Activated CD4-positive, alpha-beta T cell treated with anti-CD3 and anti-CD28 coated beads, Interleukin-10, Interleukin-2, amounts not matched to agents 100 ng/mL and 50 ng/mL, durations not matched to agents 16 hours and 8 hours (primary cell): ENCODE measurements around the gene RIOK2.
"Not testable (repeated sequence)": the region's sequence is repeated elsewhere in the genome, so short reads cannot be mapped to it uniquely, and the experiment has no call there.

Source experiments
- DNase-seq: peaks from one replicate; pipeline ENCODE4 v3.0.0-alpha.2; 2020

Gene RIOK2

DNA sequence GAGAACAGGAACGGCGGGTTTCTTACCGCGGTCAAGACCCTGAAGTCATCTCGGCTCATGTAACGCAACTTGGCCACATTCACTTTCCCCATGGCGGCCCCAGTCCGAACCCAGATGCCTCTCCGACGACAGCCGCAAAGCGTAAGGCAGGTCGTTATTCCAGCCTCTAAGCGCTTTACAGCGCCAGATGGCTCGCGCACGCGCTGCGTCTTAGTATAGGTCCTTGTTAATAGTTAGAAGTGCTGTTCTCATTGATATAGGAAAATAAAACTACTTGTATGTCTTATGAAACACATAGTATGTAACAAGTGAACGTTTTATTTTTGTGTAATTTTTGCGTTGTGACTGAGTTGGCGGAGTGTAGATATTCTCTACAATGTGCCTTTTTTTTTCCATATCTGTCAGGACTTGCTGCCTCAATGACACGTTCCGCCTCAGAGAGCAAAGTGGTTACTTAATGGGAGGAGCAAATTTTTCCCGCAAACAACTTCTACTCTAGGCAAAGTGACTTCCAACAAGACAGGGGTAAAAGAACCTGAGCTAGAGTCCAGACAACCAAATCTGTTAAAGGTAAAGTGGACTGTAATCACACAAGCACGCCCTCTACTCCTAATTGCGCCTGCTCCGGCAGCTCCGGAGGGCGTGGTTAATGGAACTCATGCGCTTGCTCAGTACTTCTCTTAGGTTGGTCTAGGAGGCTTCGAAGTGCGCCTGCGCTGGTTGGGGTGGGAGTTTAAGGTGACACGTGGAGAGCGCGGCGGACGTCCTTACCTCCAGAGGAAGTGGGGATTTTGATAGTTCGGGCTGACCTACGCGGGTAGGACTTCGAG is at the start of gene RIOK2:
RIOK2 (minus strand) TSS at position 148 of the 830 bp plus-strand sequence; CDS start at position 92, 56 bp downstream.
- peak; percentile 97 for DNase-seq

DNA sequence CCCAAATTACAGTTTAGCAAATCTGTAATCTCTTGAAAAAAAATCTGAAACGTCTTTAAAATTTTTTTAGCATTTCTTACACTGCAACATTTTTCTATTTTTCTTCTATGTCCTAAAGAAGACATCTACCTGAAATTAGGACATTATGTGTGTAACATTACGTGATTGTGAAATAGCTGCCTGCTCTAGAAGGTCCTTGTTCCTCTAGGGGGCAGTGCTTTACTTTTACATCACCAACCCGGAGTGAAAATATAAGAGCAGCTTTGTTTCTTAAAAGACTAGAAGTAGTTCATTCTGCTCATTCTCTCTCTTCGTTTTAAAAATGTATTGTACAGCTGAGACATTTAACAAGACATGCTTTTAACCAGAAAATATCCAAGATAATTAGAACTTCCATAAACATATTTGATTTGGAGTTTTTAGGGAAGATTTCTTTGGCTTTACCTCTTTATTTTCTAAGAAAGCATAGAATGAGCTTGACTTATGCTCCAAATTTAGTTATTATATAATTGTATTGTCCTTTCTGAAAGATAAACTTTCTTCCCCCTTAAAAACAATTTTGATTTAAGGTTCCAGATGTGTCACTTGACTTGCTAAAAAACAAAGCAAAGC is 48.1 kb upstream of the RIOK2 start:
- DNase-seq = peak; percentile 66

DNA sequence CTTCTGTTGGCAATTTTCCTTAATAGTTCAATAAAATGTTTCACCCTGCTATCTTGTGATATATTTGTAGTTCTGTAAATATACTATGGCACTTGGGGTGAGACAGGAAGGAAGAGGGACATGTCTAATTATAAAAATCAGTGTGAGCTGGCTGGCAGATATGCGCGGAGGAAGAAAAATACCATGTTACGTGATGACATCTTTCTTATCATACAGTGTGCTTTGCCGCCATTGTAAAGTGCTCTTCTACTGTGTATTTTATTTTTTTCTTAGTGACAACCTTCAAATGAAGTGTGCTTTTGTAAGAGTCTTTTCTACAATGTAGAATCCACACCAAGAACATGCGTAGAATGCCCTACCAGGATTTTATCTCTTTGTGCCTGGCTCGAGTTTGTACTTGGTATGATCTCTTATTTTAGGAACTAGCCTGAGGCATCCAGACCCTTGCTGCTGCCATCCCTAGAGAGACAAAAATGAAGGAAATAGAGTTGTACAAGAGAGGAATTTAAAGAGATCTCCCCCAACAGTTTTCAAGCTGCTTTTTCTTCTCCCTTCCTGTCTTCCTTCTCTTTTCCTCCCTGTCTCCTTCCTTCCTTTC is 46.7 kb upstream of the RIOK2 start:
- DNase-seq = no peak

DNA sequence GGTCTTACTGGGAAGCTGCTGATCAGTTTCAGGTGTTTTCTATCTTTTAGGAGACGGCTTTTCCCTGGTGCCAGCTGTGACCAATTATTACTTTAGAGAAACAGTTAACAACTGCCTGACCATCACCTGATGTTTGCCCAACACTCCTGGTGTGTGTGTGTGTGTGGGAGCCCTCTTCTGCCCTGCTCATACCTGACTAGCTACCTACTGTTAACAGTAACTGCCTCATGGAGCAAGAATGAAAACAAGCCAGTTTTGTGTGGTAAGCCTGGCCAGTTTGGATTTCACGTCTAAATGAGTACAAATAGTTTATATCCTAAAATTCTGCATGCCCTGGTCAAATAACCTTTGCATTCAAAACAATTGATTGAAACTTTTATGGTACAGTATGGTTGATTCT is 46.1 kb upstream of the RIOK2 start:
- DNase-seq = no peak

DNA sequence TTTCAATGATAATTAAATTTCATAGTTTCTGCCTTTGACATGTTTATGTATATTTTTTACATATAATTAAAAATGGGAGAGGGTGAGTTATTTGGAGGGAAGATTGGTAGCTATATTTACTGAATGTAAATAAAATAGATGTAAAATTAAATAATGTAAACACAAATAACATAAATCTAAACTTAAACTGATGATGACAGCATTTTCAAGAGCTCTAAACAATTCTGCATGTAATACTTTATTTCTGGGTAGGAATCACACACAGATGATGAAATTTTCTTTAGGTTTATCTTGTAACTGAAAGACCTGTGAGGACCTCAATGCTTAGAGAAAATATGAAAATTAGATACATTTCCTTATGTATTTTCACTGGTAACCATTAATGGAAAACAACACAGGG is 42.2 kb upstream of the RIOK2 start:
- DNase-seq = no peak

DNA sequence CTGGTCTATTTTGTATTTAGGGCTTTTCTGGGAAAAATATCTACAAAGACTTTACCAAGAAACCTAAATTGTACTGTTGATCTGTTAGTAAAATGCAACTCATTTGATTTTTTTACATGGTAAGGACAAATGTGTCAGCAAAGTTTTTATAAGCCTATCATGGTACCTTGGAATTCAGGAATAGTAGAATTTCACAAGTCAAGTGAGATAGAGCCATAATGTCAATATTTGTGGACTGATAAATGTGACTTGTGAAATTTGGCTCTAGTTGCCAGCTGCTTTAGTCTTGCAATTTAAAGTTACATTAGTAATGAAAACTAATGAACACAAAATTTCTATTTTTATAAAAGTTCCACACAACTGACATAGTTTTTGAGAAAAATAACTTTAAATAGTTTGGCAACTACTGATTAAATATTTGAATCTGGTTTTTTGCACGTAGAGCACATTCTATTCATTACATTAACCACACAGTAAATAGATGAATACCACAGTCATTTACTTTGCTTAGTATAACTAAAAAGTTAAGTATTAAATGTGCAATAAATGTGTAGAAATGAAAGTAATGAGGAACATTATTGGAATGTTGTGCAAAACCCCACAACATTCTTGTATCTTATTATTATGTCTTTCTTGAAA is 41.2 kb upstream of the RIOK2 start:
- DNase-seq = no peak

DNA sequence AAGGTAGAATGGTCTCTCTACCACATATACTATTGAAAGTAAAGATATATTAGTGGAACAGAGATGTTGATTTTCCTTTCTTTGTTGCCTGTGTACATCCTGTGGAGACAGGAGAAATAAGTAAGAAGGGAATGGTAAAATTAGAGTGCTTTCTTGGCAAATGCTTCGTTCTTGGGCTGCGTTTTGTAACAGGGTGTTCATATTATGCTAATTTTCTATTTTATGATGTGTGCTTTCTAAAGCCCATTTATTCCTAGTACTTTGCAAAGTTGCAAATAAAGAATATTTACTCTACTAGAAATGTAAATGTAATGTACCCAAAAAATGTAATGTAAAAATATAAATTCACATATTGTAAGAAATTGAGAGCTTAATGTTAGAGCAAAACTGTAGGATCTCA is 40.5 kb upstream of the RIOK2 start:
- DNase-seq = no peak

DNA sequence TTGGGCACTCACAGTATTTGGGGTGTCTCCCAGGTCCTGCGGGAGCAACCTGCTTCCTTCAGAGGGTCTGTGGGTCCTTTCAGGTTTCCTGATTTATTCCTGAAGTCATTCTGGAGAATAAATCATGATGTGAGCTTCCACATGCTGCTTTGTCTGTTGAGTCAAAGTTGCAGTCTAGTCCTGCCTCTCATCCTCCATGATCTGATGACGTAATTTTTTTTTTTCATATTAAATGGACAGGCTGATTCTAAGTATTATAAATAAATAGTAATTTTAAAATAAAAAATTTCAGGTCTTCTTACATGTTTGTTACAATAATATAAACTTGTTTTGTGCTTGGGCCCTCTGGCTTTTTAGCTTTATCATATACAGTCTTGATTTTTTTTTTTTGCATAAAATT is 26.3 kb upstream of the RIOK2 start:
- DNase-seq = no peak

DNA sequence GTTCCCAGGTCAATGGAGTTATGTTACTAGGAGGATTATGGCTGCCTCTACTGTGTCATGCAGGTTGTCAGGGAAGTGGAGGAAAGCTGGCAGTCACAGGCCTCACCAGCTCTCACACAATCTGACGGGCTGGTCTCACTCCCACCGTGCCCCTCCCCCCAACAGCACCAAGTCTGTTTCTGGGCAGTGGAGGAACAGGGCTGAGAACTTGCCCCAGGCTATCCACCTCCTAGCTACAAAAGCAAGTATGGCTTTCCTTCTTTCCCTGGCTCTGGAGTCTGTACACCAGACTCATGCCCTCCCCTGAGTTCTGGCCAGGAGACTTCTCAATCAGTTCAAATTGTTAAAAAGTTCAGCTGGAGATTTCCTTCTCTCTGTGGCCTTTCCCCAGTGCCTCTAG is 25.7 kb upstream of the RIOK2 start:
- no peak for DNase-seq

DNA sequence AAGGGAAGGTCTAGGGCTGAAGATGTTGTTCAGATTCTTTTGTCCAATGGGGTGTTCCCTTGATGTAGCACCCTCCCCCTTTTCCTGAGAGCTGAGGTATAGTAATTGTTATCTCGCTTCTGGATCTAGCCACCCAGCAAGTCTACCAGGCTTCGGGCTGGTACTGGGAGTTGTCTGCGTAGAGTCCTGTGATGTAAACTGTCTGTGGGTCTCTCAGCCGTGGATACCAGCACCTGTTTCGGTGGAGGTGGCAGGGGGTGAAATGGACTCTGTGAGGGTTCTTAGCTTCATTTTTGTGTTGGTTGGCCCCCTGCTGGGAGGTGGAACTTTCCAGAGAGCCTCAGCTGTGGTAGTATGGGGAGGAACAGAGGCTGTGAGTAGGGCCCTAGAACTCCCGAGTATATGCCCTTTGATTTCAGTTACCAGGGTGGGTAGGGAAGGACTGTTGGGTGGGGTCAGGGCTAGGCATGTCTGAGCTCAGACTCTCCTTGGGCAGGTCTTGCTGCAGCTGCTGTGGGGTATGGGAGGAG is 25.2 kb upstream of the RIOK2 start:
- no peak for DNase-seq

DNA sequence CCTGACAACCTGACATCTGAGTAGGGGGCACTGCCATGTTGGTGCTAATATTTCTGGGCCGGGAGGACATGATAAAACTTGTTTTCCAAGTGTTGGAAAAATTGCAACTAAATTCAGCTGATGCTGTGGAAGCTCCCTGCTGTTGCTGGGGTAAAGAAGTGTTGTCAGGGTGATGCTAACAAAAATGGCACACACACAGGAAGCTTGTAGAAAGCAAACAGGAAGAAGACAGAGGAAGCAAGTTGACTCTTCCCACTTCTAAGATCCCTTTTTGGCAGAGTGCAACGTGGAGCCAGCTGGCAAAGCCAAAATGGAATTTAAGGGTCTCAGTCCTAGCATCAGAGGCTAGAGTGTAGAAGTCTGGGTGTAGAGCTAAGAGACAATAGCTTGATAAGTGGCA is 11.3 kb upstream of the RIOK2 start:
- no peak for DNase-seq

DNA sequence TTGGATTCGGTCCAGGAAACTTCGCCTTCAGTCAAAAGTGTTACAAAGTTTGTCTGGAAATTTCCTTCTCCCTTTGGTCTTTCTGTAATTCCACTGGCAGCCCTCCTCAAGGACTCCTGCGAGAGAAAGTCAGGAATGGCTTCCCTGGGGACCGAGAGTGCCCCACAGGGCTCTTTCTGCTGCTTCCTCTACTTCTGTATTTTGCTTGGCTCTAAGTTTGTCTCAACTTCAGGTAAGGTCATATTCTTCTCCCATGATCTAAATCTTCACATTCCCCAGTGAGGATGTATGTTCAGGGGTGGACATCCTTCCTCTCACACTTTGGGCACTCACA is 10.3 kb upstream of the RIOK2 start:
- DNase-seq = no peak

DNA sequence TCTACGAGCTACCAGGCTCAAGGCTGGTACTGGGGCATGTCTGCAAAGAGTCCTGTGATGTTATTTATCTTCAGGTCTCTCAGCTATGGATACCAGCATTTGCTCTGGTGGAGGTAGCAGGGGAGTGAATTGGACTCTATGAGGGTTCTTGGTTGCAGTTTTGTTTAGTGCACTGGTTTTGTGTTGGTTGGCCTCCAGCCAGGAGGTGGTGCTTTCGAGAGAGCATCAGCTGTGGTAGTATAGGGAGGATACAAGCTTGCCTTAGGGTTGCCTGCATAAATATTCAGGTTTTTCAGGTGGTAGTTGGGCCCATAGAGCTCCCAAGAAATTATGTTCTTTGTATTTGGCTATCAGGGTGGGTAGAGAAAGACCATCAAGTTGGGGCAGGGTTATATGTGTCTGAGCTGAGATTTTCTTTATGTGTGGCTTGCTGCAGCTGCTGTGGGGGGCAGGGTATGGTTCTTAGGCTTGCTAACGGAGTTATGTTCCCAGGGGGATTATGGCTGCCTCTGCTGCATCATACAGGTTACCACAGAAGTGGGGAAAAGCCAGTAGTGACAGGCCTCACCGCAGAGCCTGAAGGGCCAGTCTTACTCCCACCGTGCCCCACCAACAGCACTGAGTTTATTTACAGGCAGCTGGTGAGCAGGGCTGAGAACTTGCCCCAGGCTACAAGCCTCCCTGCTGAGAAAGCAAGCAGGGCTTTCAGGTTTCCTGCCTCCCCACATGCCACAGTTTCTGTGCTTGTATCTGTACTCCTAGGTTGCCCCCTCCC is 9.7 kb upstream of the RIOK2 start:
- DNase-seq = no peak

DNA sequence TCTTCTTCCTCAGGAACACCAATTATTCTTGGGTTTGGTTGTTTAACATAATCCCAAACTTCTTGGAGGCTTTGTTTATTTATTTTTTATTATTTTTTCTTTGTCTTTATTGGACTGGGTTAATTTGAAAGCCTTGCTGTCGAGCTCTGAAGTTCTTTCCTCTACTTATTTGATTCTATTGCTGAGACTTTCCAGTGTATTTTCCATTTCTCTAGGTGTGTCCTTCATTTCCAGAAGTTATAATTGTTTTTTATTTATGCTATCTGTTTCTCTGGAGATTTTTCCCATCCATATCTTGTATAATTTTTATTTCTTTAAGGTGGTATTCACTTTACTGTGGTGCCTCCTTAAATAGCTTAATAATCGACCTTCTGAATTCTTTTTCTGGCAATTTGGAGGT is 8.8 kb upstream of the RIOK2 start:
- DNase-seq = no peak

DNA sequence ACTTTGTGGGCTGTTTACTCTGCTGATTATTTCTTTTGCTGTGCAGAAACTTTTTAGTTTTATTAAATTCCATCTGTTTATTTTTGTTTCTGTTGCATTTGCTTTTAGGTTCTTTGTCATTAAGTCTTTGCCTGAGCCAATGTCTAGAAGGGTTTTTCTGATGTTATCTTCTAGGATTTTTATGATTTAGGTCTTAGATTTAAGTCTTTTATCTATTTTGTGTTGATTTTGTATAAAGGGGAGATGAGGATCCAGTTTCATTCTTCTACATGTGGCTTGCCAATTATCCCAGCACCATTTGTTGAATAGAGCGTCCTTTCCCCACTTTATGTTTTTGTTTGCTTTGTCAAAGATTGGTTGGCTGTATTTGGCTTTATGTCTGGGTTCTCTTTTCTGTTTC is 6.5 kb upstream of the RIOK2 start:
- DNase-seq = not testable (repeated sequence)

DNA sequence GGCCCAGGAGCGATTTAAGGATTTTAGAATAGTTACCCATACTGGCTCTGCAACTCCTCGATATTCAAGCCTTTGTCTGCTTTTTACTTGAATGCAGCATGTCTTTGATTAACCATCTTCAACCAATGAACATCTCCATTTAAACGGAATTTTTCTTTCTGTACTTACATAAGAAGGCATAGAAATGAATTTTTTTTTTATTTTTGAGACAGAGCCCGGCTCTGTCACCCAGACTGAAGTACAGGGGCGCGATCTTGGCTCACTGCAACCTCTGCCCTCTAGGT is 825 bp upstream of the RIOK2 start:
- DNase-seq = no peak

DNA sequence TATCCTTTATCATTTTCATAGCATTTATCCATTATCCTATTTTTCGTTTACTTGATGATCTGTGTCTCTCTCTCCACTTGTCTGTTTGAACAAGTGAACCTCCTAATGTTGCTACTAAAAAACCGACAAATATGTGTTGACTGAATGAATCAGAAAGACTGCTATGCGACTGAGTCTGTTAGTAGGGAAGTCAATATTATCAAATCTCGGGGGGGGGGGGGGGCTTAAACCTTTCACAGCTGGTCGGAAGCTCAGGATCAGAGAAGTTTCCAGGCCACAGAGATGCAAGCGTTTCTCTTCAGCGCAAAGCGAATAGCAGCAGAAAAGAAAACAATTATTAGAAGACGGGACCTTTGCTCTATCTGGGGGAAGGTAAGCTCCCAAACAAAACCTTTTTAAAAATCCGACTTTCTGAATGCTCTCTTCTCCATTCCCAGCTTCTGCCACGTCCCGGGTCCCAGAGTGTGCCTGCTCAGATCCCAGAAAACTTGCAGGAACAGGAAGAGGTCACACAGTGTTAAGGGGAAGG is 412 bp downstream of the RIOK2 start:
- peak; percentile 16 for DNase-seq

DNA sequence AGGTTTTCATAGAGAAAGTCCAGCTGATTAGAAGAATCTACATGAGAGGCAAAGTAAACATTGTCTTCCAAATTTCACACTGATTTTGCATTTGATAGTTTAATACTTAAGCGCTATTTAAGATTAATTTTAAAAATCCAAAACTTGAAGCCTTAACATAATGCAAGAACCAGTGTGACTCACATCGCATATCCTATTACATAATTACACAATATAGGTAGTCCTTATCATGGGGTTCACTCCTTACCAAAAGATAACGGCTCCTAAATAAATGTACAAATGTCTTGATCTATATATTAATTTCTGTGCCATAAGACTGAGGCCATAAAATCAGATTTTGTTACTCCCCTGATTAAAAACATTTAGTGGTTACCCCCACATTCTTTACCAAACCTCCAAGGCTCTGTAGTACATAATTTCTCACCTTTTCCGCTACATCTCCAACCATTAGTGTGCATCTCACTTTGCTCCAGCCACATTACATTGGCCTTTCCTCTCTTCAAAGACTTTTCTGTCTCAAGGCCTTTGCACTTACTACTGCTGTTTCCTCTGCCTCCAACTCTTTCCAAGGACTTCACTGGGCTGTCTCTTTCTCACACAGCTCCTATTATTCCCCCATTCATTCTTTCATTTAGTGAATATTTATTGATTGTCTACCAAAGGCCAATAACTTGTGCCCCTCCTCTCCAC is 1.0 kb downstream of the RIOK2 start:
- no peak for DNase-seq

DNA sequence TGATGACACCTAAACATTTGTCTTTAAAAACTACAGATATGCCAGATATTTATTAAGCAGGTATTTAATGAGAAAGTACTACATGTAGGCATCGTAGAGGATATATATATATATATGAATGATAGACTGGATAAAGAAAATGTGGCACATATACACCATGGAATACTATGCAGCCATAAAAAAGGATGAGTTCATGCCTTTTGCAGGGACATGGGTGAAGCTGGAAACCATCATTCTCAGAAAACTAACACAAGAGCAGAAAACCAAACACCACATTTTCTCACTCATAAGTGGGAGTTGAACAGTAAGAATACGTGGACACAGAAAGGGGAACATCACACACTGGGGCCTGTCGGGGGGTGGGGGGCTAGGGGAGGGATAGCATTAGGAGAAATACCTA is 3.6 kb downstream of the RIOK2 start:
- DNase-seq = not testable (repeated sequence)

DNA sequence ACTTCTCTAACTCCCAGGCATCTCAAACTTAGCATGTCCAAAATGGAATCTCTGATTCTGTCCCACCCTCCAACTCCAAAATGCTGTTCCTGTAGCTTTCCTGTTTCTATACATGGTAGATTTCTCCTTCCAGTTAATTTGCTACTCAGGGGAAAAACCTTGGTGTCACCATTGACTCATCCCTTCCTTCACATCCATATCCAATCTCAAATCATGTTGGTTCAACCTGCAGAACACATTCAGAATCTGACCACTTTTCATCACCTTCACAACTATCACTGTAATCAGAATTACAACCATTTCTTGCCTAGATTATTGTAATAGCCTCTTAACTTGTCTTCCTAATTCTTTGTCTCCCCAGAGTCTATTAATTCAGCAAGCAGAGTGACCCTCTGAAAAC is 10.8 kb downstream of the RIOK2 start:
- no peak for DNase-seq

DNA sequence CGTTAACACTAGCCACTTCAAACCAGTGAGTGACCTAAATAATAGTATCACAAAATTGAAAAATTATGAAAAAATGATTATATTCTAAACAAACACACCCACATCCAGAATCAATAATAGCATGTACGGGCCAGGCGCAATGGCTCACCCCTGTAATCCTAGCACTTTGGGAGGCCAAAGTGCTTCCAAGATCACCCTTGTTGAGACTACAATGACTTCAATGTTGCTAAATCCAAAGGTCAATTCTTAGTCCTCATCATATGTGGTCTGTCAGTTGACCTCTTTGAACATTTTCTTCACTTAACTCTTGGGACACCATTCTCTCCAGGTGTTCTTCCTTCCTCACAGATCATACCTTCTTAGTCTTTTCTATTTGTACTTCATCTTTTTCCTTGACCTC is 11.3 kb downstream of the RIOK2 start:
- DNase-seq = no peak

DNA sequence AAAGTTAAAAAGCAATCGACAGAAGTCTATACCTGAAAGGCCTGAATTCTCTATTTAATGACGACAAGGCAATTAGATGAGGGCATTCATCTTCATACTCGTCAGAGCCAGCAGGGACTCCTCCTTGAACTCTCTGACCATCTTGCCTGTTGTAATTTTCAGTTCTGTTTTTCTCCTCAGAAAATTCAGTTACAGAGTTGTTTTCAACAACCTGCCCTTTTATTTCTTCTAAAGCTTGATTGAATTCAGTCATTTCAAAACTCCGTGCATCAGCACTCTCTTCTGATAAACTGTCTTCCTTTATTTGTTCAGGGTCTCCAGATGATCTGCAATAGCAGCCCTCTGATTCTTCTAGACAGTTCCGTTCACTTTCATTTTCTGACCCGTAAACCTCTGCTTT is 15.6 kb downstream of the RIOK2 start:
- peak; percentile 50 for DNase-seq
